Dendritic cell treated with granulocyte-macrophage colony-stimulating factor and Interleukin-4, amounts not matched to agents 40 ng/mL and 50 ng/mL, for 4 days (primary cell): ENCODE data around the gene GPR78.
"Not testable (repeated sequence)": the region's sequence is repeated elsewhere in the genome, so short reads cannot be mapped to it uniquely, and the experiment has no call there.

ENCODE experiments used
- H3K27ac Mint-ChIP-seq: one replicate; pipeline ENCODE4 v1.8.0; 2022; ENCODE audit warnings: mild to moderate bottlenecking, mixed read lengths
- H3K27me3 Mint-ChIP-seq: one replicate; pipeline ENCODE4 v1.8.0; 2022; ENCODE audit warnings: mild to moderate bottlenecking, mixed read lengths
- H3K36me3 Mint-ChIP-seq: one replicate; pipeline ENCODE4 v1.8.0; 2022; ENCODE audit warnings: low read depth, mixed read lengths
- H3K4me1 Mint-ChIP-seq: one replicate; pipeline ENCODE4 v1.8.0; 2022; ENCODE audit warnings: low read depth, mixed read lengths
- H3K4me3 Mint-ChIP-seq: one replicate; pipeline ENCODE4 v1.8.0; 2022; ENCODE audit warnings: mild to moderate bottlenecking, moderate library complexity, mixed read lengths
- H3K9me3 Mint-ChIP-seq: one replicate; pipeline ENCODE4 v1.8.0; 2022; ENCODE audit warnings: mixed read lengths
- intact Hi-C: fragments of 100-400 bp; cut with micrococcal nuclease; formaldehyde crosslinking; loops from one replicate; pipeline ENCODE4 v1.15.0; 2022

The GPR78 gene

GRCh38 chr4:8568068-8568668, 12.0 kb upstream of the GPR78 start:
- Mint-ChIP-seq H3K27me3 (peaks cover 9% of the 10 kb centered on the region), H3K4me3 (no peak overlapping the region), H3K27ac (no peak overlapping the region), H3K36me3 (no peaks in the 10 kb centered on the region), H3K4me1 (no peaks in the 10 kb centered on the region), H3K9me3 (no peaks in the 10 kb centered on the region)
- intact Hi-C loops: no loop called here

- H3K27ac Mint-ChIP-seq: no peak overlapping the region
- H3K9me3 Mint-ChIP-seq: no peaks in the 10 kb centered on the region
- intact Hi-C loops: no loop called here
- no peaks in the 10 kb centered on the region for H3K36me3 Mint-ChIP-seq
- H3K4me3 Mint-ChIP-seq: no peak overlapping the region
- H3K27me3 Mint-ChIP-seq: peaks cover 9% of the 10 kb centered on the region
- H3K4me1 Mint-ChIP-seq: no peaks in the 10 kb centered on the region
Measured at GRCh38 chr4:8570201-8570600, 10.0 kb upstream of the GPR78 start.

- no peaks in the 10 kb centered on the region for H3K9me3 Mint-ChIP-seq
- no peak overlapping the region for H3K27ac Mint-ChIP-seq
- intact Hi-C loops: no loop called here
- H3K4me1 Mint-ChIP-seq: no peaks in the 10 kb centered on the region
- peaks cover 5% of the 10 kb centered on the region for H3K27me3 Mint-ChIP-seq
- no peaks in the 10 kb centered on the region for H3K36me3 Mint-ChIP-seq
- no peak overlapping the region for H3K4me3 Mint-ChIP-seq
Measured at GRCh38 chr4:8571702-8572685, 8.2 kb upstream of the GPR78 start.

- intact Hi-C loops: no loop called here
- no peaks in the 10 kb centered on the region for H3K36me3 Mint-ChIP-seq
- H3K27me3 Mint-ChIP-seq: peaks cover 3% of the 10 kb centered on the region
- H3K27ac Mint-ChIP-seq: no peak overlapping the region
- no peak overlapping the region for H3K4me3 Mint-ChIP-seq
- H3K9me3 Mint-ChIP-seq: no peaks in the 10 kb centered on the region
- H3K4me1 Mint-ChIP-seq: no peaks in the 10 kb centered on the region
Measured at GRCh38 chr4:8573266-8573665, 6.9 kb upstream of the GPR78 start.

GRCh38 chr4:8574796-8575370, 5.3 kb upstream of the GPR78 start:
- H3K36me3 Mint-ChIP-seq: no peaks in the 10 kb centered on the region

GRCh38 chr4:8575457-8575856, 4.7 kb upstream of the GPR78 start:
- H3K27me3 Mint-ChIP-seq: peaks cover 8% of the 10 kb centered on the region
- no peak overlapping the region for H3K27ac Mint-ChIP-seq
- no peaks in the 10 kb centered on the region for H3K36me3 Mint-ChIP-seq
- no peaks in the 10 kb centered on the region for H3K4me1 Mint-ChIP-seq
- intact Hi-C loops: no loop called here
- H3K4me3 Mint-ChIP-seq: no peak overlapping the region
- no peaks in the 10 kb centered on the region for H3K9me3 Mint-ChIP-seq

More at GRCh38 chr4:8574796-8575370, 5.3 kb upstream of the GPR78 start:
- Mint-ChIP-seq H3K9me3 (no peaks in the 10 kb centered on the region), H3K27ac (no peak overlapping the region), H3K4me3 (no peak overlapping the region), H3K4me1 (no peaks in the 10 kb centered on the region), H3K27me3 (peaks cover 4% of the 10 kb centered on the region)
- intact Hi-C loops: no loop called here

- peaks cover 19% of the 10 kb centered on the region for H3K27me3 Mint-ChIP-seq
- H3K4me3 Mint-ChIP-seq, H3K9me3 Mint-ChIP-seq, H3K4me1 Mint-ChIP-seq, intact Hi-C loops, H3K36me3 Mint-ChIP-seq, H3K27ac Mint-ChIP-seq: not testable (repeated sequence)
Measured at GRCh38 chr4:8576591-8576990, 3.6 kb upstream of the GPR78 start.

- H3K9me3 Mint-ChIP-seq: no peaks in the 10 kb centered on the region
- no peaks in the 10 kb centered on the region for H3K4me1 Mint-ChIP-seq
- H3K27ac Mint-ChIP-seq: no peak overlapping the region
- intact Hi-C loops: no loop called here
- no peak overlapping the region for H3K4me3 Mint-ChIP-seq
- no peaks in the 10 kb centered on the region for H3K36me3 Mint-ChIP-seq
- H3K27me3 Mint-ChIP-seq: peaks cover 20% of the 10 kb centered on the region
Measured at GRCh38 chr4:8577046-8577445, 3.1 kb upstream of the GPR78 start.

- no peaks in the 10 kb centered on the region for H3K36me3 Mint-ChIP-seq
- H3K9me3 Mint-ChIP-seq: no peaks in the 10 kb centered on the region
- H3K4me3 Mint-ChIP-seq: no peak overlapping the region
- no peaks in the 10 kb centered on the region for H3K4me1 Mint-ChIP-seq
- intact Hi-C loops: no loop called here
- H3K27me3 Mint-ChIP-seq: peaks cover 23% of the 10 kb centered on the region
- no peak overlapping the region for H3K27ac Mint-ChIP-seq
Measured at GRCh38 chr4:8577972-8578371, 2.2 kb upstream of the GPR78 start.

GRCh38 chr4:8578717-8579116, 1.5 kb upstream of the GPR78 start:
- Mint-ChIP-seq H3K27me3 (peaks cover 23% of the 10 kb centered on the region), H3K27ac (no peak overlapping the region), H3K36me3 (no peaks in the 10 kb centered on the region), H3K4me1 (no peaks in the 10 kb centered on the region), H3K4me3 (no peak overlapping the region), H3K9me3 (no peaks in the 10 kb centered on the region)
- intact Hi-C loops: no loop called here

- Mint-ChIP-seq H3K9me3 (no peaks in the 10 kb centered on the region), H3K27me3 (peaks cover 23% of the 10 kb centered on the region), H3K36me3 (no peaks in the 10 kb centered on the region), H3K4me3 (no peak overlapping the region), H3K4me1 (no peaks in the 10 kb centered on the region), H3K27ac (no peak overlapping the region)
- intact Hi-C loops: no loop called here
Measured at GRCh38 chr4:8579526-8580320, 469 bp upstream of the GPR78 start.

GRCh38 chr4:8581094-8581861, 1.1 kb downstream of the GPR78 start:
- intact Hi-C loops: no loop called here
- H3K36me3 Mint-ChIP-seq: no peaks in the 10 kb centered on the region
- no peak overlapping the region for H3K4me3 Mint-ChIP-seq
- peaks cover 22% of the 10 kb centered on the region for H3K27me3 Mint-ChIP-seq
- no peaks in the 10 kb centered on the region for H3K4me1 Mint-ChIP-seq
- no peaks in the 10 kb centered on the region for H3K9me3 Mint-ChIP-seq
- no peak overlapping the region for H3K27ac Mint-ChIP-seq

GRCh38 chr4:8582016-8582415, 1.8 kb downstream of the GPR78 start:
- Mint-ChIP-seq H3K27me3 (peaks cover 22% of the 10 kb centered on the region), H3K4me1 (no peaks in the 10 kb centered on the region), H3K4me3 (no peak overlapping the region), H3K27ac (no peak overlapping the region), H3K9me3 (no peaks in the 10 kb centered on the region), H3K36me3 (no peaks in the 10 kb centered on the region)
- intact Hi-C loops: no loop called here
